Endodermal cell (in vitro differentiated cells): Measurements from ENCODE around the gene PPP1R14B. TPM values are rescaled to one million over a fixed set of nuclear protein-coding genes. Genes with fewer than 3 reads are reported as not detected.

Experiments
- DNase-seq: peaks from one replicate; pipeline ENCODE4 v3.0.0-alpha.2; 2017
- H3K27ac ChIP-seq: 2 replicates; pipeline ENCODE4 v1.5.1; 2013; ENCODE audit warnings: mild to moderate bottlenecking, low read depth, low read length, moderate library complexity
- H3K27me3 ChIP-seq: 2 replicates; pipeline ENCODE4 v1.6.1; 2013; ENCODE audit warnings: mild to moderate bottlenecking, low read length, moderate library complexity; ENCODE audit not compliant: insufficient read depth, control insufficient read depth, poor library complexity, severe bottlenecking
- H3K36me3 ChIP-seq: 2 replicates; pipeline ENCODE4 v1.7.0; 2013; ENCODE audit warnings: mild to moderate bottlenecking, low read length, moderate library complexity; ENCODE audit not compliant: control insufficient read depth, insufficient read depth
- H3K4me1 ChIP-seq: one replicate; pipeline ENCODE4 v1.7.0; 2013; ENCODE audit warnings: low read length; ENCODE audit not compliant: control insufficient read depth, insufficient read depth
- H3K4me3 ChIP-seq: 2 replicates; pipeline ENCODE4 v1.5.1; 2013; ENCODE audit warnings: mild to moderate bottlenecking, low read length, moderate library complexity
- H3K9ac ChIP-seq: 2 replicates; pipeline ENCODE4 v1.6.1; 2013; ENCODE audit warnings: mild to moderate bottlenecking, low read length, moderate library complexity; ENCODE audit not compliant: poor library complexity, severe bottlenecking; ENCODE audit errors: extremely low read depth
- H3K9me3 ChIP-seq: 2 replicates; pipeline ENCODE4 v1.6.1; 2013; ENCODE audit warnings: mild to moderate bottlenecking, low read length, moderate library complexity; ENCODE audit not compliant: control insufficient read depth
- H3K27ac Mint-ChIP-seq: 2 replicates; pipeline ENCODE4 v1.8.0; 2020; ENCODE audit warnings: mixed read lengths
- H3K27me3 Mint-ChIP-seq: 2 replicates; pipeline ENCODE4 v1.8.0; 2021; ENCODE audit warnings: mild to moderate bottlenecking, mixed read lengths; ENCODE audit not compliant: insufficient read depth
- H3K36me3 Mint-ChIP-seq: 2 replicates; pipeline ENCODE4 v1.8.0; 2020; ENCODE audit warnings: low read depth, mixed read lengths
- H3K4me1 Mint-ChIP-seq: 2 replicates; pipeline ENCODE4 v1.8.0; 2020; ENCODE audit warnings: mixed read lengths
- H3K4me3 Mint-ChIP-seq: 2 replicates; pipeline ENCODE4 v1.8.0; 2020; ENCODE audit warnings: mild to moderate bottlenecking, moderate library complexity, mixed read lengths
- H3K9me3 Mint-ChIP-seq: 2 replicates; pipeline ENCODE4 v1.8.0; 2020; ENCODE audit warnings: mild to moderate bottlenecking, mixed read lengths
- WGBS, 2 experiments: methylation state at CpG; one replicate each; pipeline versions ENCODE4 v1.1.5 to v1.1.7; 2013; ENCODE audit warnings: missing lambda C conversion rate in 2 of 2, mixed read lengths in 1 of 2; ENCODE audit not compliant: insufficient coverage in 1 of 2, insufficient read length in 1 of 2; 5-methylcytosine and 5-hydroxymethylcytosine counted together
- total RNA-seq, 2 donors: library from RNA; stranded (reverse); fragmentation: NEBNext Ultra II Directional in 1 of 2; extraction: Animal tissue kit (Norgen Biotek cat#: 25700) in 1 of 2; gene quantifications; 2 replicates in 1 of 2; 3 replicates in 1 of 2; pipeline ENCODE4 v1.2.1, GENCODE V29; 2021
- TF ChIP-seq, protein P1 (sequence below): fragments of 200-600 bp; sonication (generic); conservative IDR thresholded peaks from 2 replicates; pipeline ENCODE4 v1.5.0; 2021; ENCODE audit warnings: antibody characterized with exemption, mild to moderate bottlenecking

Gene PPP1R14B
- total RNA-seq, 2 donors from 2014 or later = 228 to 265 TPM

DNA sequence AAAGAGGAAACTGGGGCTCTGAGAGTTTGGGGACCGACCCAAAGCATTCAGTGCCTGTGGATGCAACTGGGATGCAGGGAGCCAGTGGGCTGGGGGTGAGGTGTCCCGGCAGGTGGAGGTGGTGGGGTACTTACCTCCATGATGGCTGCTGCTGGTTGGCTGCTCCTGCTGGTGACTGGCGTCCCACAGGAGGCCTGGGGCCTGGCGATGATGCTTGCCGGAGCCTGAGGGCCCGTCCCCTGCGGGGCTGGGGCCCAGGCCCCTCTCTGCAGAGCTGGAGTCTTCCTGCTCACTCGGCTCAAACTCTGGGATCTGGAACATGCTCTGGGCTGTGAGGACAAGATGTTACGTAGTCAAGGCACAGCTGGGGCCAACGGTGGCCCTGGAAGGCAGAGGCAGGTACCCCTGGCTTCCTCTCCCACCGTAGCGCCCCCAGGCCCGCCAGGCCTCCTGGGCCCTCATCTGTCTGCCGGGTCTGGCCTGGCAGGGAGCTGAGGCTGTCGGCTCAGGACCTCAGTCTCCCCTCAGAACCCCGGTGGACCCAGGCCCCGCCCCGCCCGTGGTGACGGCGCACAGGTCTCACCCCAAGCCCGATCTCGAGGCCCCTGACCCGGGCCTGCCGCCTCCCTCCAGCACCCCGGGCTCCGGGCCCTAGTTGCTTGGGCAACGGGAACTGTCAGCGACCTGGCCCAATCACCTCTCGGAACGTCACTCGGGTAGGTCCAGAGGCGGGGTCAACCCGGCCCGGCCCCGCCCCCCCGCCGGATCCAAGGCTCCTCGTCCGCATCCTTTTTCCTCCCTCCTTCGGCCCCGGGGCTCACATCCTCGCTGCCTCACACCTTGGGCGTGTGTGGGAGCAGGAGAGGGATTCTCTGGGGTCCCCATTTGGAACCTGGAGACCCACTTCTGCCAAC, 37.6 kb upstream of the PPP1R14B start, which contains the start of gene BAD:
Gene BAD (minus strand): TSS at position 618 of the 914 bp plus-strand sequence. CDS start 297 bp downstream, at position 321.
- Mint-ChIP-seq H3K9me3 (no peaks in the 10 kb centered on the region), H3K4me3 (peak within 1 kb of the TSS; percentile 69), H3K27ac (peak within 1 kb of the TSS; percentile 87), H3K36me3 (peaks cover 18% of the 10 kb centered on the region), H3K27me3 (peaks cover 8% of the 10 kb centered on the region), H3K4me1 (peaks cover 4% of the 10 kb centered on the region)
- Histone ChIP-seq H3K4me3 (peak within 1 kb of the TSS; percentile 84), H3K9ac (peak within 1 kb of the TSS; percentile 77), H3K27ac (peak within 1 kb of the TSS; percentile 9), H3K4me1 (no peaks in the 10 kb centered on the region), H3K9me3 (no peaks in the 10 kb centered on the region), H3K27me3 (peaks cover under 1% of the 10 kb centered on the region), H3K36me3 (peaks cover 10% of the 10 kb centered on the region)
- WGBS, 2 experiments = 10 to 14% methylated on average over 21 to 44 of the region's 44 CpGs
- DNase-seq = peak; percentile 99
- TF ChIP-seq, protein P1, sequence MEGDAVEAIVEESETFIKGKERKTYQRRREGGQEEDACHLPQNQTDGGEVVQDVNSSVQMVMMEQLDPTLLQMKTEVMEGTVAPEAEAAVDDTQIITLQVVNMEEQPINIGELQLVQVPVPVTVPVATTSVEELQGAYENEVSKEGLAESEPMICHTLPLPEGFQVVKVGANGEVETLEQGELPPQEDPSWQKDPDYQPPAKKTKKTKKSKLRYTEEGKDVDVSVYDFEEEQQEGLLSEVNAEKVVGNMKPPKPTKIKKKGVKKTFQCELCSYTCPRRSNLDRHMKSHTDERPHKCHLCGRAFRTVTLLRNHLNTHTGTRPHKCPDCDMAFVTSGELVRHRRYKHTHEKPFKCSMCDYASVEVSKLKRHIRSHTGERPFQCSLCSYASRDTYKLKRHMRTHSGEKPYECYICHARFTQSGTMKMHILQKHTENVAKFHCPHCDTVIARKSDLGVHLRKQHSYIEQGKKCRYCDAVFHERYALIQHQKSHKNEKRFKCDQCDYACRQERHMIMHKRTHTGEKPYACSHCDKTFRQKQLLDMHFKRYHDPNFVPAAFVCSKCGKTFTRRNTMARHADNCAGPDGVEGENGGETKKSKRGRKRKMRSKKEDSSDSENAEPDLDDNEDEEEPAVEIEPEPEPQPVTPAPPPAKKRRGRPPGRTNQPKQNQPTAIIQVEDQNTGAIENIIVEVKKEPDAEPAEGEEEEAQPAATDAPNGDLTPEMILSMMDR = no peak

- Histone ChIP-seq H3K36me3 (peaks cover 13% of the 10 kb centered on the region), H3K4me3 (no peak overlapping the region), H3K27ac (no peak overlapping the region), H3K9ac (no peak overlapping the region), H3K4me1 (no peaks in the 10 kb centered on the region), H3K9me3 (no peaks in the 10 kb centered on the region), H3K27me3 (no peaks in the 10 kb centered on the region)
- Mint-ChIP-seq H3K27me3 (no peaks in the 10 kb centered on the region), H3K27ac (no peak overlapping the region), H3K9me3 (no peaks in the 10 kb centered on the region), H3K4me1 (peaks cover 4% of the 10 kb centered on the region), H3K36me3 (peaks cover 22% of the 10 kb centered on the region), H3K4me3 (peak overlapping the region; percentile 69)
- 94 to 97% methylated on average over 3 of the region's 3 CpGs for WGBS, 2 experiments
- no peak for DNase-seq
- TF ChIP-seq, protein P1 = no peak
These were observed 36.3 kb upstream of the PPP1R14B start for GRCh38 chr11:64283092-64283491.

DNA sequence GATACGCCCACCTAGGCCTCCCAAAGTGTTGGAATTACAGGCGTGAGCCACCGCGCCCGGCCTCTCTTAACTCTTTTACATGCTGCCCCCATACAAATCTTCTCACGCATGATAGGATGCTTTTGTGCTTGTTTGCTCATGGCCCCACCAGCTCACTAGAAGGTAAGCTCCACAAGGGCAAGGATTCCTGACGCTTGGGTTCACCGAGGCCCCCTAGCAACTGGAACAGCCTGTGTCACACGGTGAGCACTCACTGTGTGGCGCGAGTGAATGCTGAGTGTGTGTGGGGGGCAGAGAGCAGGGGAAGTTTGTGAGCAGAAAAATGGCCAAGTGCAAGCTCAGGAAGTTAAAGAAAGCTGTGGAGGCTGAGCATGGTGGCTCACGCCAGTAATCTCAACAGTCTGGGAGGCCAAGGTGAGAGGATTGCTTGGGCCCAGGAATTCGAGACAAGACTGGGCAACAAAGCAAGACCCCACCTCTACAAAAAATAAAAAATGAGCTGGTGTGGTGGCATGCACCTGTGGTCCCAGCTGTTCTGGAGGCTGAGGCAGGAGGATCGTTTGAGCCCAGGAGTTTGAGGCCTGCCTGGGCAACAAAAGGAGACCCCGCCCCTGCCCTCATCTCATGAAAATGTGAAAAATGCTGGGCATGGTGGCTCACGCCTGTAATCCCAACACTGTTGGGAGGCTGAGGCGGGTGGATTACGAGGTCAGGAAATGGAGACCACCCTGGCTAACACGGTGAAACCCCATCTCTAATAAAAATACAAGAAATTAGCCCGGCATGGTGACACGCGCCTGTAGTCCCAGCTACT, 35.4 kb upstream of the PPP1R14B start:
- Mint-ChIP-seq H3K4me3 (no peak overlapping the region), H3K4me1 (peaks cover 4% of the 10 kb centered on the region), H3K27me3 (no peaks in the 10 kb centered on the region), H3K27ac (no peak overlapping the region), H3K9me3 (no peaks in the 10 kb centered on the region), H3K36me3 (peaks cover 24% of the 10 kb centered on the region)
- Histone ChIP-seq H3K9me3 (no peaks in the 10 kb centered on the region), H3K27ac (no peak overlapping the region), H3K4me3 (no peak overlapping the region), H3K36me3 (peaks cover 16% of the 10 kb centered on the region), H3K27me3 (no peaks in the 10 kb centered on the region), H3K4me1 (no peaks in the 10 kb centered on the region), H3K9ac (no peak overlapping the region)
- DNase-seq = no peak
- TF ChIP-seq, protein P1 = no peak
- WGBS, 2 experiments = 95% methylated on average over 13 to 22 of the region's 22 CpGs
